HG03159 (cell line): Measurements from ENCODE around the gene PCDHA12.

Source experiments
- ATAC-seq: cut with Tn5 transposase; IDR thresholded peaks from one replicate; pipeline ENCODE4 v1.9.1; 2021; ENCODE audit warnings: mild to moderate bottlenecking, moderate library complexity; ENCODE audit not compliant: unreplicated experiment

The PCDHA12 gene

DNA sequence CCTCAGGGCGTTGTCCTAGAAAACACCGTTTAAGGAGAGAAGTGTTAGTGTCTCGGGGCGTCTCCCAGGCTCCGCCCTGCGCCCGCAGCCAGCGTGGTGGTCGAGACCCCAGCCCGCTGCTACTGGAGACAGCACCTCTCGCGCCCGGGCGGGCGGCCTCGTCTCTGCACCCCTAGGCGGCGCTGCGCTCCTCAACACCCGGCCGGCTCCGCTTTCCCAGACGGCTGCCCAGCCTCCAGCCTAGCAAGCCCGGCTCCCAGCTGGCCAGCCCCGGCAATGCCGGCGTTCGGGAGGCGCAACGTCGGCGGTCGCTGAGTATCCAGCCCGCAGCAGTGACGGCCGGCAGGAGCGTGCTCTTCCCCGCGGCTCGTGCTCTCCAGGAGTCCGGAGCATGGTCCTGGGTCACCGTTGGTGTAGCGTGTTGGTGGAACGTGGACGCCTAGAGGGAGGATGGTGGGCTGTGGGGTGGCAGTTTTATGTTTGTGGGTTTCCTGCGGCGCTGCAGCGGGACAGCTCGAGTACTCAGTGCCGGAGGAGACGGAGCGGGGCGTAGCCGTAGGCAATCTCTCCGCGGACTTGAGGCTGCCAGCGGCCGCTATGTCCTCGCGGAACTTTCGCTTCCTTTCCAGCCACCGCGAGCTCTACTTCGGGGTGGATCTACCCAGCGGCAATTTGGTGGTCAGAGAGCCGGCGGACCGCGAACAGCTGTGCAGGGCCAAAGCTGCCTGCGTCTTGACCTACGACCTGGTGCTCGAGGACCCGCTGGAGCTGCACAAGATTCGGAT lies 51.5 kb downstream of the PCDHA12 start:
- ATAC-seq, result no peak

DNA sequence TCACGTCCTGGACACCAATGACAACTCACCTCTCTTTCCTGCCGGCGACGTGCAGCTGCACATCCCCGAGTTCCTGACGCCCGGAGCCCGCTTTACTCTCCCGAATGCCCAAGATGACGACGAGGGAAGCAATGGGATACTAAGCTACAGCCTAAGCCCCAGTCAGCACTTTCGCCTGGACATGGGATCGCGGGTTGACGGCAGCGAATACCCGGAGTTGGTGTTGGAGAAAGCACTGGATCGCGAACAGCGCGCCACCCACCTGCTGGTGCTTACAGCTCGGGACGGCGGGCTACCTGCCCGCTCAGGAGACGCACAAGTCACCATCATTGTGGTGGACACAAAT lies 52.1 kb downstream of the PCDHA12 start:
- no peak for ATAC-seq
